Gastroesophageal sphincter (tissue), 3 donors: Measurements from ENCODE around the gene KIF2A.

Source experiments
- CTCF ChIP-seq, 4 experiments: fragments of 200-600 bp in 2 of 4; fragments of 450-650 bp in 2 of 4; sonication (generic) in 1 of 4; IDR thresholded peaks; one replicate each; pipeline ENCODE4 v1.5.1; 2017 to 2019; ENCODE audit warnings: antibody characterized with exemption in 4 of 4, mild to moderate bottlenecking in 2 of 4, moderate library complexity in 2 of 4
- POLR2A ChIP-seq, 2 donors: fragments of 450-650 bp; IDR thresholded peaks; one replicate each; pipeline ENCODE4 v1.6.1; 2017; ENCODE audit warnings: antibody characterized with exemption in 2 of 2, mild to moderate bottlenecking in 2 of 2, moderate library complexity in 1 of 2

GRCh38 chr5:62286834-62287233 is 19.2 kb upstream of the KIF2A start:
- TF ChIP-seq CTCF (IDR thresholded peaks at IDR 0.05) (no peak), POLR2A (IDR thresholded peaks at IDR 0.05) (no peak)
